ENCODE results near the gene TAB2.

DNA sequence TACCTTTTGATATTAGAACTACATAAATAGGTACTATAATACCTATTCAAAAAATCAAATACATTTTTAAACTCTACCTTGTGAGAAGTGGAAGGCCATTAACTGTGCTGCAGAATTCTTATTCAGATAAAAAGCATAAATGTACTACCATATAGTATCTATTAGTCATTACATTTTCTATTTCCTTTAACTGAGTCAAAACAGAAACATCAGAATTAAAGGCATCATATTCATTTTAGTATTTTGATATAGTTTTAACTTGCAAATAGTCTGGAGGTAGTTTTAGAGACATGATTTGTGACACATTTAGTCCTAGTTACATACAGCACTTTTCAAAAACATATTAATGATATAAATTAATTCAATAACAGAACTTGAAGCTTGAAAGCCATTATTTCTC, 39.9 kb upstream of the TAB2 start:
- no peak for TF ChIP-seq FOXM1 (IDR thresholded peaks at IDR 0.05; ENCODE audit: borderline replicate concordance)
- TF ChIP-seq SP1 (IDR thresholded peaks at IDR 0.05) = no peak
- TF ChIP-seq BHLHE40 (IDR thresholded peaks at IDR 0.05; ENCODE audit: borderline replicate concordance) = no peak
- no peak for TF ChIP-seq HDGF (IDR thresholded peaks at IDR 0.05; ENCODE audit: borderline replicate concordance)
- no peak for TF ChIP-seq LEF1 (IDR thresholded peaks at IDR 0.05; ENCODE audit: borderline replicate concordance)
- no peak for TF ChIP-seq ARNT (IDR thresholded peaks at IDR 0.05)
- TF ChIP-seq SUZ12 (IDR thresholded peaks at IDR 0.05) = no peak
- TF ChIP-seq FOXK2 (IDR thresholded peaks at IDR 0.05) = no peak
- TF ChIP-seq CTBP1 (IDR thresholded peaks at IDR 0.05; ENCODE audit: borderline replicate concordance) = no peak
- TF ChIP-seq TARDBP (IDR thresholded peaks at IDR 0.05) = no peak
- TF ChIP-seq, protein P1, sequence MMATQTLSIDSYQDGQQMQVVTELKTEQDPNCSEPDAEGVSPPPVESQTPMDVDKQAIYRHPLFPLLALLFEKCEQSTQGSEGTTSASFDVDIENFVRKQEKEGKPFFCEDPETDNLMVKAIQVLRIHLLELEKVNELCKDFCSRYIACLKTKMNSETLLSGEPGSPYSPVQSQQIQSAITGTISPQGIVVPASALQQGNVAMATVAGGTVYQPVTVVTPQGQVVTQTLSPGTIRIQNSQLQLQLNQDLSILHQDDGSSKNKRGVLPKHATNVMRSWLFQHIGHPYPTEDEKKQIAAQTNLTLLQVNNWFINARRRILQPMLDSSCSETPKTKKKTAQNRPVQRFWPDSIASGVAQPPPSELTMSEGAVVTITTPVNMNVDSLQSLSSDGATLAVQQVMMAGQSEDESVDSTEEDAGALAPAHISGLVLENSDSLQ (IDR thresholded peaks at IDR 0.05) = no peak
- TF ChIP-seq FOXA1 (IDR thresholded peaks at IDR 0.05) = no peak
- no peak for TF ChIP-seq ZNF384 (IDR thresholded peaks at IDR 0.05)
